ENCODE measurements around the gene ZBTB12. TPM values are rescaled to one million over a fixed set of nuclear protein-coding genes. Genes with fewer than 3 reads are reported as not detected.

Gene ZBTB12
- total and polyA plus RNA-seq, 2 of the 8 experiments (the other 6 are each of a cell fraction or from before 2014, with no cell fraction given) = 20.7 to 40.8 TPM

GRCh38 chr6:31851485-31851832 is 50.4 kb downstream of the ZBTB12 start:
- POLR2A ChIA-PET (ENCODE audit: partially characterized antibody) = interaction anchor here (0.6 to 12.6 kb wide), 8 partner anchors 9 to 702 kb away, joined by 3 to 189 read pairs (median 3); partner anchors contain the start of gene NEU1

More at GRCh38 chr6:31851485-31851832, 50.4 kb downstream of the ZBTB12 start:
- FAIRE-seq (no peak), DNase-seq (ENCODE audit: low read depth in 1 of 2, low spot score in 2 of 2) (no peak)
- Histone ChIP-seq H2BK12ac (ENCODE audit: low read depth, low read length) (no peak overlapping the region), H2AK5ac (ENCODE audit: low read depth, low read length) (no peak overlapping the region), H3K4ac (replicated peaks; ENCODE audit: insufficient read length, low read depth, low read length) (no peak overlapping the region), H3K4me3 (ENCODE audit: extremely low read depth in 1 of 4, insufficient read depth in 2 of 4, low read depth in 3 of 4, low read length in 4 of 4) (no peak overlapping the region), H3K23me2 (ENCODE audit: low read depth, low read length) (no peaks in the 10 kb centered on the region), H2BK120ac (replicated peaks; ENCODE audit: low read depth, low read length) (no peak overlapping the region), H2BK20ac (ENCODE audit: low read length) (no peak overlapping the region), H3K4me2 (ENCODE audit: insufficient read depth in 1 of 2, low read depth in 2 of 2, low read length in 2 of 2) (peak overlapping the region in 1 of 2 experiments; percentile 34; a peak in 1 of 4 replicates), H3K9ac (replicated peaks in 1 of 4; ENCODE audit: extremely low read depth in 1 of 4, low read depth in 3 of 4, low read length in 3 of 4) (peak overlapping the region in 1 of 4 experiments; percentile 18; a peak in 1 of 7 replicates), H4K5ac (ENCODE audit: insufficient read length, low read depth, low read length) (no peak overlapping the region), H3K23ac (ENCODE audit: insufficient read length) (no peak overlapping the region), H2BK5ac (ENCODE audit: low read depth, low read length) (no peak overlapping the region), H3K27me3 (replicated peaks in 1 of 4; ENCODE audit: control insufficient read depth in 3 of 4, extremely low read depth in 1 of 4, insufficient read depth in 3 of 4, low read length in 3 of 4) (no peaks in the 10 kb centered on the region), H4K8ac (ENCODE audit: extremely low read depth, insufficient read depth, low read length) (no peak overlapping the region), H3K36me3 (ENCODE audit: control insufficient read depth in 2 of 4, insufficient read depth in 4 of 4, low read length in 3 of 4) (peaks cover 0 to 4% (median 0%) of the 10 kb centered on the region in 4 experiments; a peak in 2 of 8 replicates), H3K79me1 (ENCODE audit: low read depth, low read length) (no peaks in the 10 kb centered on the region), H3K14ac (ENCODE audit: insufficient read length) (no peak overlapping the region), H2AFZ (ENCODE audit: low read length) (no peak overlapping the region), H3K27ac (ENCODE audit: low read depth, low read length) (no peak overlapping the region), H3K9me3 (ENCODE audit: insufficient read depth in 2 of 2, low read depth in 1 of 2, low read length in 1 of 2) (peaks cover 6 to 7% of the 10 kb centered on the region in 2 experiments; a peak in 1 of 4 replicates), H4K91ac (replicated peaks; ENCODE audit: insufficient read length, low read length) (no peak overlapping the region), H3K56ac (replicated peaks; ENCODE audit: insufficient read length, low read depth, low read length) (no peak overlapping the region), H3K79me2 (ENCODE audit: control insufficient read depth in 1 of 2, insufficient read depth in 2 of 2, low read length in 2 of 2) (no peaks in the 10 kb centered on the region), H3K4me1 (replicated peaks in 1 of 4; ENCODE audit: control insufficient read depth in 3 of 4, insufficient read depth in 4 of 4, low read length in 3 of 4) (no peaks in the 10 kb centered on the region), H2BK15ac (ENCODE audit: low read length) (no peak overlapping the region), H3K18ac (ENCODE audit: extremely low read depth, low read length) (no peak overlapping the region), H4K20me1 (replicated peaks in 1 of 2; ENCODE audit: control insufficient read depth in 1 of 2, insufficient read depth in 2 of 2, low read length in 2 of 2) (no peaks in the 10 kb centered on the region)
- TF ChIP-seq CTCF (IDR thresholded peaks at IDR 0.05; ENCODE audit: control extremely low read depth in 1 of 3, insufficient read depth in 1 of 3, low read depth in 1 of 3, low read length in 3 of 3) (no peak), ASH2L (IDR thresholded peaks at IDR 0.05; ENCODE audit: low read length) (no peak), RFX5 (IDR thresholded peaks at IDR 0.05; ENCODE audit: borderline replicate concordance, low read depth, low read length) (no peak), TEAD4 (IDR thresholded peaks at IDR 0.05; ENCODE audit: low read depth, low read length) (no peak), CREB1 (IDR thresholded peaks at IDR 0.05) (no peak), BACH1 (IDR thresholded peaks at IDR 0.05; ENCODE audit: low read length) (no peak), GABPA (IDR thresholded peaks at IDR 0.05; ENCODE audit: borderline replicate concordance, insufficient read depth, low read length) (no peak), HDAC2 (IDR thresholded peaks at IDR 0.05; ENCODE audit: borderline replicate concordance in 1 of 2, low read depth in 2 of 2, low read length in 2 of 2) (no peak), FOSL1 (IDR thresholded peaks at IDR 0.05; ENCODE audit: insufficient read depth, low read depth, low read length) (no peak)
- TF ChIP-seq, protein P1, sequence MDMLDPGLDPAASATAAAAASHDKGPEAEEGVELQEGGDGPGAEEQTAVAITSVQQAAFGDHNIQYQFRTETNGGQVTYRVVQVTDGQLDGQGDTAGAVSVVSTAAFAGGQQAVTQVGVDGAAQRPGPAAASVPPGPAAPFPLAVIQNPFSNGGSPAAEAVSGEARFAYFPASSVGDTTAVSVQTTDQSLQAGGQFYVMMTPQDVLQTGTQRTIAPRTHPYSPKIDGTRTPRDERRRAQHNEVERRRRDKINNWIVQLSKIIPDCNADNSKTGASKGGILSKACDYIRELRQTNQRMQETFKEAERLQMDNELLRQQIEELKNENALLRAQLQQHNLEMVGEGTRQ (IDR thresholded peaks at IDR 0.05; ENCODE audit: low read length) = no peak
- WGBS, 2 experiments (ENCODE audit: extremely low coverage in 1 of 2, insufficient coverage in 1 of 2, insufficient read length in 1 of 2, insufficient replicate concordance in 2 of 2, low coverage in 1 of 2, low lambda C conversion rate in 2 of 2, missing lambda C conversion rate in 1 of 2) = 94% methylated on average over 2 of the region's 2 CpGs; no CpG with 5 or more reads in 1 of the 2 experiments
- CTCF ChIA-PET (ENCODE audit: partially characterized antibody) = interaction anchor here (0.6 to 1.3 kb wide), 3 partner anchors 12 to 557 kb away, joined by 3 to 4 read pairs (median 3); no protein-coding TSS in a partner anchor
